CD4-positive, alpha-beta memory T cell (primary cell): ENCODE measurements around the gene DGLUCY. TPM values are rescaled to one million over a fixed set of nuclear protein-coding genes. Genes with fewer than 3 reads are reported as not detected.

ENCODE experiments used
- CTCF ChIA-PET: fragments of 350-600 bp; sonication (Branson Sonifier 250); formaldehyde crosslinking; loops from one replicate; lab custom pipeline; 2021; ENCODE audit warnings: inconsistent platforms; ENCODE audit not compliant: partially characterized antibody; lab: Charles Lee
- POLR2A ChIA-PET: fragments of 350-600 bp; sonication (Branson Sonifier 250); formaldehyde crosslinking; loops from one replicate; lab custom pipeline; 2021; ENCODE audit not compliant: partially characterized antibody; lab: Charles Lee
- DNase-seq, 5 donors: peaks; one replicate each; pipeline versions ENCODE4 v3.0.0 to v3.0.0-alpha.2; 2020 to 2022; ENCODE audit warnings: mixed read lengths in 1 of 5
- H3K27ac ChIP-seq: one replicate; pipeline ENCODE4 v1.7.0; 2013; ENCODE audit warnings: low read depth, low read length
- H3K27me3 ChIP-seq: 2 replicates; pipeline ENCODE4 v1.7.0; 2013; ENCODE audit warnings: mild to moderate bottlenecking, low read length, moderate library complexity; ENCODE audit not compliant: insufficient read depth
- H3K36me3 ChIP-seq: 2 replicates; pipeline ENCODE4 v1.7.0; 2013; ENCODE audit warnings: mild to moderate bottlenecking, low read length, moderate library complexity; ENCODE audit not compliant: insufficient read depth
- H3K4me1 ChIP-seq: 2 replicates; pipeline ENCODE4 v1.7.0; 2013; ENCODE audit warnings: mild to moderate bottlenecking, low read length, moderate library complexity; ENCODE audit not compliant: insufficient read depth
- H3K4me3 ChIP-seq, 2 donors: one replicate each; pipeline ENCODE4 v1.7.0; 2013; ENCODE audit warnings: low read length in 2 of 2, mild to moderate bottlenecking in 1 of 2
- H3K9me3 ChIP-seq, 2 donors: one replicate each; pipeline ENCODE4 v1.7.0; 2013; ENCODE audit warnings: low read length in 2 of 2, control low read depth in 1 of 2; ENCODE audit not compliant: control insufficient read depth in 1 of 2
- H3K27ac Mint-ChIP-seq, 7 donors: one replicate each; pipeline ENCODE4 v1.8.0; 2020 to 2021; ENCODE audit warnings: mixed read lengths in 7 of 7, mild to moderate bottlenecking in 6 of 7, inconsistent platforms in 3 of 7, moderate library complexity in 3 of 7
- H3K27me3 Mint-ChIP-seq, 2 donors: one replicate each; pipeline ENCODE4 v1.8.0; 2020 to 2021; ENCODE audit warnings: mixed read lengths in 2 of 2
- H3K36me3 Mint-ChIP-seq, 2 donors: one replicate each; pipeline ENCODE4 v1.8.0; 2020 to 2021; ENCODE audit warnings: mixed read lengths in 2 of 2, inconsistent platforms in 1 of 2, mild to moderate bottlenecking in 1 of 2
- H3K4me1 Mint-ChIP-seq, 4 donors: one replicate each; pipeline ENCODE4 v1.8.0; 2020 to 2021; ENCODE audit warnings: mixed read lengths in 4 of 4, mild to moderate bottlenecking in 1 of 4
- H3K4me3 Mint-ChIP-seq, 8 donors: one replicate each; pipeline ENCODE4 v1.8.0; 2020 to 2021; ENCODE audit warnings: mixed read lengths in 8 of 8, mild to moderate bottlenecking in 7 of 8, moderate library complexity in 6 of 8, inconsistent platforms in 3 of 8
- H3K9me3 Mint-ChIP-seq, 8 donors: one replicate each; pipeline ENCODE4 v1.8.0; 2020 to 2021; ENCODE audit warnings: mixed read lengths in 8 of 8, mild to moderate bottlenecking in 5 of 8, inconsistent platforms in 3 of 8, moderate library complexity in 1 of 8
- intact Hi-C: fragments of 100-400 bp; cut with micrococcal nuclease; formaldehyde crosslinking; loops from one replicate; pipeline ENCODE4 v1.15.1; 2023
- polyA plus RNA-seq, 2 donors: library from polyadenylated mRNA; unstranded; fragments of 300-500 nt; fragmentation: Illumina TruSeq; gene quantifications; one replicate each; pipeline ENCODE4 v1.2.3, GENCODE V29; 2021
- total RNA-seq, 2 experiments: library from RNA; stranded (reverse); gene quantifications; one replicate each; pipeline ENCODE4 v1.2.3, GENCODE V29; 2021

The DGLUCY gene
- total and polyA plus RNA-seq, 4 experiments from 2014 or later: 40.9 to 141 (median 89.0) TPM

- H3K4me1 Mint-ChIP-seq: peaks cover 0 to 6% (median 4%) of the 10 kb centered on the region in 4 donors
- H3K9me3 Mint-ChIP-seq: no peaks in the 10 kb centered on the region
- H3K27ac Mint-ChIP-seq: peak overlapping the region in 1 of 7 donors; percentile 70
- ChIA-PET POLR2A (interaction anchor here (8.4 kb wide), 1 partner anchor 30 kb away, joined by 50 read pairs; the partner anchor contains the start of gene GPR68), CTCF (interaction anchor here (25.0 kb wide), 1 partner anchor 99 kb away, joined by 480 read pairs; no protein-coding TSS in a partner anchor)
- no peak overlapping the region for H3K4me3 ChIP-seq
- intact Hi-C loops: no loop called here
- H3K36me3 Mint-ChIP-seq: peaks cover 47 to 68% of the 10 kb centered on the region in 2 donors
- DNase-seq: no peak
- no peak overlapping the region for H3K27ac ChIP-seq
- no peaks in the 10 kb centered on the region for H3K9me3 ChIP-seq
- H3K4me1 ChIP-seq: no peaks in the 10 kb centered on the region
- no peaks in the 10 kb centered on the region for H3K27me3 Mint-ChIP-seq
- peaks cover 75% of the 10 kb centered on the region for H3K36me3 ChIP-seq
- no peak overlapping the region for H3K4me3 Mint-ChIP-seq
- no peaks in the 10 kb centered on the region for H3K27me3 ChIP-seq
Measured at GRCh38 chr14:91273885-91274273, 160.0 kb downstream of the DGLUCY start.

- Mint-ChIP-seq H3K27me3 (no peaks in the 10 kb centered on the region), H3K27ac (peak overlapping the region in 6 of 7 donors; percentile 24 to 75 (median 50)), H3K4me3 (no peak overlapping the region), H3K36me3 (peaks cover 45 to 68% of the 10 kb centered on the region in 2 donors), H3K9me3 (no peaks in the 10 kb centered on the region), H3K4me1 (peaks cover 0 to 4% (median 4%) of the 10 kb centered on the region in 4 donors)
- Histone ChIP-seq H3K36me3 (peaks cover 84% of the 10 kb centered on the region), H3K4me1 (no peaks in the 10 kb centered on the region), H3K9me3 (no peaks in the 10 kb centered on the region), H3K4me3 (no peak overlapping the region), H3K27ac (no peak overlapping the region), H3K27me3 (no peaks in the 10 kb centered on the region)
- no peak for DNase-seq
- POLR2A ChIA-PET: interaction anchor here (0.8 kb wide), 1 partner anchor 19 kb away, joined by 3 read pairs; no protein-coding TSS in a partner anchor
- CTCF ChIA-PET: interaction anchor here (25.0 kb wide), 1 partner anchor 100 kb away, joined by 480 read pairs; no protein-coding TSS in a partner anchor
- intact Hi-C loops: no loop called here
Measured at GRCh38 chr14:91274796-91275195, 160.9 kb downstream of the DGLUCY start.

Other genes starting within 250 kb of the DGLUCY start
- gene RPS6KA5, start 53.4 kb upstream of the DGLUCY start, total RNA-seq: 10 to 100 TPM; 42.9 to 44.7 TPM
- gene RPS6KA5, start 53.4 kb upstream of the DGLUCY start, polyA plus RNA-seq: 10 to 100 TPM; 28.8 to 29.7 TPM
- 10 to 100 TPM; 10.6 to 10.8 TPM for gene GPR68, start 130.6 kb downstream of the DGLUCY start, total RNA-seq
- gene GPR68, start 130.6 kb downstream of the DGLUCY start, polyA plus RNA-seq: 1 to 10 TPM; 3.0 to 8.3 TPM